Ramos (cell line): ENCODE measurements around the gene RNF113B.

Source experiments
- in situ Hi-C: fragments of 300-500 bp; cut with MboI; formaldehyde crosslinking; loops from one replicate; pipeline ENCODE4 v1.14.3; 2022; ENCODE audit warnings: low sequenced_read_pairs; ENCODE audit not compliant: unreplicated experiment

Gene RNF113B

DNA sequence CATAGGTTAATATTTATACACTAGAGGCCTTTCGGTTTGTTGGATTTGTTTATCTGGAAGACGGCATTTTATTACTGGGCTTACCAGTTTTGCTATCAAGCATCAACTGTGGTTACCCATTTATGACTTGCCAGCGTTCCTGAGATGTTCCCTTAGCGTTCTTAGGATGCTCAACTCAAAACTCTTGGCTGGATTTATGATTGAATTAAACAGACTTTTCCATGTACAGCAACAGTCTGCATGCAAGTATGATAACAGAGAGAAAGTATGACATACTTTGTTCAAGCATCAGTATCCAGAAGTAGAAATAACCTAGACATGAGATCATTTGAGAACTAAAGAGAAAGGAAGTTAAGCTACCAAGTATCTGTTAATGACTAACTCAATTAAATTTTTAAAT, 29.9 kb upstream of the RNF113B start:
- in situ Hi-C loops = no loop called here

DNA sequence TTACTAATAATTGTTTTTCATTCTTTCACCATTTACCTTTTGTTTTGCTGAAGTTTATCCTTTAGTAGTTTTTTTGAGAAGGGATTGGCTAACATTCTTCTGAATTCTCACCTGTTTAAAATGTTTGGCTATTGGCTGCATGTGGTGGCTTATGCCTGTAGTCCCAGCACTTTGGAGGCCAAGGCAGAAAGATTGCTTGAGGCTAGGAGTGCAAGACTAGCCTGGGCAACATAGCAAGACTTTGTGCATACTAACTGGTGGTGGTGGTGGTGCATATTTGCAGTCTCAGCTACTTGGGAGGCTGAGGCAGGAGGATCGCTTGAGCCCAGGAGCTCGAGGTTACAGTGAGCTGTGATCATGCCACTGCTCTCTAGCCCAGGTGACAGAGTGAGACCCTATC, 27.5 kb upstream of the RNF113B start:
- in situ Hi-C loops = no loop called here

DNA sequence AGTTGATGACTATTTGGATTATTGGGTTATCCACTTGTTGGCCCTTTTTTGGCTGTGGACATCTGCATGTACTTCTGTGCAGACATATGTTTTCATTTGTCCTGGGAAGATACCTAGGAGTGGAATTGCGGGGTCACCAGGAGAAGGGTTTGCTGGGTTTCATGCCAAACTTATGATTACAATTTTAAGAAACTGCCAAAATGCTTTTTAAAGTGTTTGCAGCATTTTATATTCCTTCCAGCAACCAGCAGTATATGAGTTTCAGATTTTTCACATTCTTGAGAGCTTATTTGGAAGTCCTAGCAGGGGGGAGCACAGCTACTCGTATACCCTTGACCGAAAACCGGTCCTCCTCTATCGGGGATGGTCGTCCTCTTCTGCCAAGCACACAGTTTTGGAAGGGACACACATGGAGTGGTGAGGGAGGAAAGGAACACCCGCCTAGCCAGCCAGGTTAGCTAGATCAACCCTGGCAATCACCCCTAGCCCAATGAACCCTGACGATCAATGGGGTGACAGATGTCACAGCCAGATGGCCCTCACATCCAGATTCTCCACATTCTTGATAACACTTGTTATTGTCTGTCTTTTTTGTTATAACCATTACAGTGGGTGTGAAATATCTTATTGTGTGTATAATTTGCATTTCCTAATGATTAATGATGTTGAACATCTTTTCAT, 26.7 kb upstream of the RNF113B start:
- in situ Hi-C loops = no loop called here

DNA sequence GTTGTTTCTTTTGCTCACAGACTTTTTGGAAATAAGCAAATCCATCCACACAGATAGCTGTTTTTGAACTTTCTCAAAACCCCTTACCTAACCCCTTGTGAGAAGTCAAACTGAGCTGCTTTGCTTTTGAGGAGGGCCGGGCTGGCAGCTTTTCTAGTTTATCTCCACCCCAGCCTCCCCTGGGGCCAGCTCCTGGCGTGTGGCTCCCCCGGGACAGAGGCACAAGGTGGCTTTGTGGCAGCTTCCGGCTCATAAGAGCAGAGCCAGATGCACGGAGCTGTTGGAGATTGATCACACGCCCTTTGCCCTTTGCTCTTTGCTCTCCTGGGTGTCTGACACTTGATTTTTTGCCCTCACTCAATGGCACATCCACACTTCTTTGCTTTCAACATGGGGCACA, 24.9 kb upstream of the RNF113B start:
- in situ Hi-C loops = no loop called here

DNA sequence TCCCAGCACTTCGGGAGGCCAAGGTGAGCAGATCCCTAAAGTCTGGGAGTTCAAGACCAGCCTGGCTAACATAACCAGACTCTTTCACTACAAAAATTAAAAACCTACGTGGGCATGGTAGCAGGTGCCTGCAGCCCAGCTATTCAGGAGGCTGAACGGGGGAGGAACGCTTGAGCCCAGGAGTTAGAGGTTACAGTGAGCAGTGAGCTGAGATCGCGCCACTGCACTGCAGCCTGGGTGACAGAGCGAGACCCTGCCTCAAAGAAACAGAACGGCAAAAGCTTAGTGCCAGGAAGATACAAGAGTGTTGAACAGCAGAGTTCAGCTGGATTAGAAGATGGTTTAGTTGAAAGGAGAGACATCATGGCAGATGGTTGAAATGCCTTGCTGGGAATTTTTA, 24.1 kb upstream of the RNF113B start:
- in situ Hi-C loops = no loop called here

DNA sequence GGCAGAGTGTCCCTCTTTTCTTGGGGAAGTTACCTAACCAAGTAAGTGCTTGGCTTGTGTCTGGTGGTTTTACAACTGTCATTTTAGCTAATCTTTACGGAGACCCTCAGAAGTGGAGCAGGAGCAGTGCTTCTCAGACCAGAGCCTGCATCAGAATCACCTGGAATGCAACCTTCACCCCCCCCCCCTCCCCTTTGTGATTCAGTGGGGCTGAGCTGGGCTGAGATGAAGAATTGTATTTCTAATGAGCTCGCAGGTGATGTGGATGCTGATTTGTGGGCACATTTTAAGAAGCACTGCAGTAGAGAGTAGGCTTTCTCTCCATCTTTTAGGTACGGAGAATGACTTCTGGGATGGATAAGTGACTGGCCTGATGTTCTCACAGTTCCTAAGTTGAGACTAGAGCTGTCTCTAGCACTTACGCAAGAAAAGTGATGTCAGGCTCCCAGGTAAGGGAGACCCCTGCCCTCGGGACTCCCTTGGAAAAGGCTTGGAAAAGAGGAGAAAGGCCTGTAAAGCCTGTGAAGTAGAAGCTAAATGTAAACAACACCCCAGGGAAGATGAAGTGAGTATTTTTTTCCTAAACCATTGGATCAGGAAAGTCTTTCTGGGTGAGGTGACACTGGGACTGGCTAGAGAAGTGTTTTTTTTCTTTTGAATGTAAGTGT, 23.3 kb upstream of the RNF113B start:
- in situ Hi-C loops = no loop called here

DNA sequence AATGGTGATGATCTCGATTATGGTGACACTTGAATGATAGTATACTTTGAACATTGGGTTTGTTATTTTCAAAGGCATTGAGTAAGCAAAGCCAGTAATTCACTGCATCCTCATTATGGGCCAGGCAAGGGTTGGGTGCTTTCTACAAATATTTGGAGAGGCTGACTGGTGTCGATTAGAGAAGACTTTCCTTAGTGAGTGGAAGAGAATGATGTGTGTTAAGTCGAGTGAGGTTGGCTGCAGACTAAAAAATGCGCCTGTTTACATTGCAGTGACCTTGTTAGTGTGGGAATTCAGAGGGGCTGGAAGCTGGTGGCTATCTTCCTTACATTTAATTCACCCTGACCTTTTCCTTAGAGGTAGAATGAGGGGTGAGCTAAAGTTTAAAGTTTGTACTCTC, 22.4 kb upstream of the RNF113B start:
- in situ Hi-C loops = no loop called here

DNA sequence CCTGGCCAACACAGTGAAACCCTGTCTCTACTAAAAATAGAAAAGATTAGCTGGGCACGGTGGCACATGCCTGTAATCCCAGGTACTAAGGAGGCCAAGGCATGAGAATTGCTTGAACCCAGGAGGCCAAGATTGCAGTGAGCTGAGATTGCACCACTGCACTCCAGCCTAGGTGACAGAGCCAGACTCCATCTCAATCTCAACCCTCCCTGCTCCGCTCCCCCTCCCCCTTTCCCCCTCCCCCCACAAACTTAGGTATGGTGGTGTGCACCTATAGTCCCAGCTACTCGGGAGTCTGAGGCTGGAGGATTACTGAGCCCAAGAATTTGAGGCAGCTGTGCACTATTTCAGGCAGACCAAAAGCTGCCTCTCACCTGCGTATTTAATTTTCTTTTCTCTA, 21.6 kb upstream of the RNF113B start:
- in situ Hi-C loops = no loop called here

DNA sequence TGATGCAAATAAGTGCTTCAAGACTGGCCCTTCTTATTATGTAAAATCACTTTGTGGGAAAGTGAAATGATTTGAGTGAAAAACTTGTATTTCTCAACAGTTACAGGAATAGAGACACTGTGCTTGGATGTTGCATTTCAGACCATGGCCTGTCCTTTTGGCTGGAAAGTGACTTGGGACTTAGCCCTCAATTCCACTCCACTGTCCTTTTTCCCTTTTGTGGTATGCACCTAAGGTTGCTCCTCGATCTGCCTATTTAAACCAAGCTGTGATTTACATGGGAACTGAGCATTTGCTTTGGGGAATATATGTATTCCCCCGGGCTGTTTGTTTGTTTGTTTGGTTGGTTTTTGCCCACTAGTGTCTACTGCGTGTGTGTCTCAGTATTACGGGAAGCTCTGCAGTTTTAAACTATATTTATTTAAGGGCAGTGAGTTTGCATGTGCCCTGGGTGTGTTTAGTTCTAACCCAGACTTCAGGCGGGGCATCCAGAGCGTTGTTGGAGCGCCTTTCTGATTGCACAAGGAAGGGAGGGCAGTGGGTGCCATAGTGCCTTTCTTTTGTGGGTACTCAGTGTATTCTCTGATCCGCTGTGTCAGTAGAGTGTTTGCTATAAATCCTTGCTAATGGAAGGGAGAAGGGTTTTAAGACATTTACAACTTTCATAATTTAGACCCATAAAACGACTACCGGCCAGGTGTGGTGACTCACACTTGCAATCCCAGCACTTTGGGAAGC, 18.2 kb upstream of the RNF113B start:
- in situ Hi-C loops = no loop called here

DNA sequence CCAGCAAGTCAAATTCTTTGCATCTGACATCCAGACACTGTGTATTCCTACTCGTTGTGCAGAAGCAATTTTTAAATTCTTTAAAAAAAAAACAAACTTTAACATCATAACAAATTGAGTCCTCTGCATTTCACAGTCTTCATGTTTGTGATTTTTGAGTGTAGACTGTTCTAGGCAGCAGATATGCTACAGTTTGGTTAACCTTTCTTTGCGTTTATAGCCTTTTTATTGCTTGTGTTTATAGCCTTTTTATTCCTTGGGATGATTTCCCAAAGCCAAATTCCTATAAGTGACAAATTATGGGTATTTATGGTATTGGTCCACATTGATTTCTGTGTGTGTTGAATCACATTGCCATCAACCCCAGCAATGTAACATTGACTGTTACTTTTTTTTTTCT, 14.9 kb upstream of the RNF113B start:
- in situ Hi-C loops = no loop called here

DNA sequence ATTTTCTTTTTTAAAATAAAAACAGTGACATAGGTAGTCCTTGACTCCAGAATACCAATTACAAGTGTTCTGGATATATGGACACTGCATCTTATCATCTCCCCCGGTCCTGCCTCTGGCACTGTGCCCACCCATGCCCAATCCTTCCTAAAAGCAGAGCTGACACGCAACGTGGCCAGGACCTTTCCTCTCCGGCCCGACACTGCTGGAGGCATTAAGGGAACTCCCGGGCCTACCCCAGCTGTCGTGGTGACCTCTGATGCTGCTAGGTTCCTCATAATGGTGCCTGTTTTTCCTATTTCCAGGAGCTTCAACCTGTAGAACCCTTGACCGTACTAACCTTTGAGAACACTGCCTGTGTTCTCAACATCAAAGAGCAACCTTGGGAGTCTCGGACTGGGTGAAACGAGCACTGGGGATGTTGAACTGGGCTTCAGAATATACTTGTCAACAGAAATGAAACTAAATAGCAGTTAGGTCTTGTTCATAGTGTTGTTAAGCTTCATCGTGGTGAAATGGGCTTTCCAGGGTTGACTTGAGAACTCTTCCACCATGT, 13.9 kb upstream of the RNF113B start:
- in situ Hi-C loops = no loop called here

DNA sequence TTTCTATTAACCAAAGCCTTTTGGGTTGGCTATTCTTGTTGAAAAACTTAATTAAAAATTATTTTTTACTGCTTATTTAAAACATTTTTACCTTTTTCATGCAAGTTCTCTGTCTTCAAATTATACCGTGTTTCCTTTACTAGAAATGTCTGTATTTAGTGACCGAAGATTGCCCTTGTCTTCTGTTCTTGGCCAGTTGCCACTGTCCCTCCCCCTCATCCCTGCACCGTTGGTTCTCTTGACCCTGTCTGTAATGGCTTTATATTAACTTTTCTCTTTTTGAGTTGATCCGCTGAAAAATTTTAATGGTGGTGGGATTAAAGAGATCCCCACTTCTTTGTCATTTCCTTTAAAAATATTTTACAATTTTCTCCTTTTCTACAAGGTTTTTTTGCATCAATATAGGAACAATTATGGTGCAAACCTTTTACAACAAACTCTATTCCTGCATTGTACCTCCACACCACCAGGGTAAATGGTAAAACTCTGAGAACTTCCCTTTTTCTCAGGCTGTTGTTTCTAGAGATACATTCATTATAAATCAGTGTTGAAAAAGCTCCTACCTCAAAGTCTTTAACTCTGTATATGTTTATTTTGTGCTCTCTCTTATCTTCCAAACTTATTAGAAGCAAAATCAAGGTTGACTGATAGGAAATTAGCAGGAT, 12.9 kb upstream of the RNF113B start:
- in situ Hi-C loops = no loop called here

DNA sequence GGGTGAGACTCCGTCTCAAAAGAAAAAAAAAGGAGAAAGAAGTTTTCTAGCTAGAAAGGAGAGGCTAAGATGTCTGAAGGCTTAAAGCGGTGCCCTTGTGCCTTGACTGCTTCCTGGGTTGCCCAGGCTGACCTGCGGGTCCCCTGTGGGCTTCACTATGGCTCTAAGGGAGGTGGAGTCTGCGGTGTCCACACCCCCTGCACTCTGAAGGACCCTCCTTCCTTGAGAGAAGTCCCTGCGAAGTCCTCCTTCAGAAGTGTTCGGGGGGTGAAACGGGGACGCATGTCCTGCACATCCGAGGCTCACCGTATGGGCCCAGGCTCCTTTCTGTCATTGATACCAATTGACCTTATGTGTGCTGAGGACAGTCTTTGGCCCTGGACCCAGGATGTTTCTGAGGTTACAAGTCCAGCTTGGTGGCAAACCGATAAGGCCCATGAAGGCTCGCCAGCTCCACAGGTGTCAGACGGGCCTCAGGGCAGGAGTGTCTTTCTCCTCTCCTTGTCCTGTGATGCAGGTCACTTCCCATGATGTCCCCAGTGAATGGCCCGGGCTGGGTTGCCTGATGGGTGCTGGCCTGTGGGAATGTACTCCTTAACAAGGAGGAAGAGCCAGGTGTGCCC, 11.6 kb upstream of the RNF113B start:
- in situ Hi-C loops = no loop called here

DNA sequence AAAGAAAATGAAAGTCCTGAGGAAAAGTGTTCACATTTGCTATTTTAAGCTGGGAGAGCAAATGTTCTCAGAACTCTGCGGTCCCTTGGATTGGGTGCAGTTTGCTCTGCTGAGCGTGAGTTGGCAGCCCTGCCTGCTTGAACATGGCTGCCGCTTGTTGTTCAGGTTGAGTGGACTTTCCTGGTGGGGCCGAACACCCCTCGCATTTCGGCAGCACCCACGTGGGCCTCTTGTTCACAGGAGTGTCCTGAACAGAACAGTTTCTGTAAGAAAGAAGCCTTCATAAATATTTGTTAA, 10.8 kb upstream of the RNF113B start:
- in situ Hi-C loops = no loop called here

DNA sequence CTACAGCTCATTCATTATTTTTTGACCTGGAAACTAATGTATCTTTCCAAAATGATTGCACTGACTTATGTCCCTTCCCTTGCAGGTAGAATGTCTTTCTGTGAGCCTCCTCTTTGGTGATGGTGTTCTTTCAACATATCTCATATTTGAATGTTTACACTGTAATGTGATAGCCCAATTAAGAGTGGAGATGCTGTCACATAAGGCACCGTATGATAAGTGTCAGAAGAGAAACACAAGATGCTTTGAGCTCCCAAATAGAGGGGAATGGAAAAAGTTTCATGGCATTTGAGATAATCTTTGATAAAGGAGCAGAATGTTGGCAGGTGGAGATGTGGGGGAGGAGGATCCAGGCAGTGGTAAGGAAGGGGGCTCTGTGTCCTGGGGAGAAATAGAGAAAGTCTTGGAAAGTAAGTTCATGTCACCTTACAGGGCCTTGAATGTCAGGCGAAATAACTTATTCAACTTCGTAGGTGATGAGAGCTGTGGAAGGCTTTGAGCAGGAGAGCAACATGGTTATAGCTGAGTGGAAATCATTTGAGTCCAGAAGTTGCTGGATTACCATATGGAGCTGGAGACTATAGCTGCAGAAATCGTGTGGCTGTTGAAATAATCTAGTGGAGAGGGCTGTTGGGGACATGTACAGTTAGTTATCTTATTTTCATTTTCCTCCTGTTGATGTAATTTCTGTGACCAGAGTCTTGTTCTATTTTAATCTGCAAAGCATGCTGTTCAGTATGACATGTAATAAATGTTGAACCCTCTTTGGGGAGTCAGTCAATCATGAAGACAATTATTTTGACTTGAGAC, 10.3 kb upstream of the RNF113B start:
- in situ Hi-C loops = no loop called here

DNA sequence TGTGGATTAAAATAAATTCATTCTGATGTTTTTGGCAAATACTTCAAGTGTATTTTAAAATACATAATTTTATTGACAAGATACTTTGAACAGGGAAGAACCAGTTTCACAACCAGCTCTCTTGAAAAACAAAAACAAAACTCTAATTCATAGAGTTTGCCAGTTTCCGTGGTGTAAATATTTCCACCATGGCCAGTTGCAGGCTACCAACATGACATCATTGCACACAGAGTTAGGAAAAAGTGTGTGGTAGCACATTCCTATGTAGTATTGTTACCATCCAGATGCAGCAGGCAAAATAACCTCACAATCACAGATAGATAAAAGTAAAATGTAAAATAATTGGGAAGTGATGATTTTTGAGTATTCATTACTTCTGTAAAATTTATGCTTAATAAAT, 7.7 kb upstream of the RNF113B start:
- in situ Hi-C loops = no loop called here

DNA sequence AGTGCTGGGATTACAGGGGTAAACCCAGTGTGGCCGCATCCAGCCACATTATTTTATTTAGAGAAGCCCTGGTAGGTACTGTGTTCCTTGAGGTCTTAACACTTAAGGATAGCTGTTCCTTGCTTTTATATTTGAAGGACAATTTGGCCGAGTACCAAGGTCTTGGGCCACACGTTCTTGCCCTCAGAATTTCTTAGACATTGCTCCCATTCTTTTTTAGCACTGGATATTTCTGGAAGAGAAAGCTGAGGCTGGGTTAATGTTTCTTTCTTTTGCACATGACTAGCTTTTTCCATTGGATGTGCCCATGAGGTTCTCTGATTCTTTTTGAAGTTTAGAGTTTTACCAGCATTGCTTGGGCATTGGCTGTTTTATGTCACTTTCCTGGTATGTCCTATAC, 5.5 kb upstream of the RNF113B start:
- in situ Hi-C loops = no loop called here

DNA sequence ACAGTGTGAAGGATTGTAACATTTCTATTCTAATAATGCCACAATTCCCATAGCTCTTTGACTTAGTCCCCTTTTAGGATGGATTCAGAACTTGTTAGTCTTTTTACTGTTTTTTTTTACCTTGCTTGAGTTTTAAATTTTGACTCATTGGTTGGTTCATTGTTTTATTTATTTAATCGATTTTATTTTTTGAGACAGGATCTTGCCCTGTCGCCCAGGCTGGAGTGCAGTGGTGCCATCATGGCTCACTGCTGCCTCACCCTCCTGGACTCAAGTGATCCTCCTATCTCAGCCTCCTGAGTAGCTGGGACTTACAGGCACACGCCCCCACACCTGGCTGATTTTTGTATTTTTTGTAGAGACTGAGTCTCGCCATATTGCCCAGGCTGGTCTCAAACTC, 5.1 kb upstream of the RNF113B start:
- in situ Hi-C loops = no loop called here

DNA sequence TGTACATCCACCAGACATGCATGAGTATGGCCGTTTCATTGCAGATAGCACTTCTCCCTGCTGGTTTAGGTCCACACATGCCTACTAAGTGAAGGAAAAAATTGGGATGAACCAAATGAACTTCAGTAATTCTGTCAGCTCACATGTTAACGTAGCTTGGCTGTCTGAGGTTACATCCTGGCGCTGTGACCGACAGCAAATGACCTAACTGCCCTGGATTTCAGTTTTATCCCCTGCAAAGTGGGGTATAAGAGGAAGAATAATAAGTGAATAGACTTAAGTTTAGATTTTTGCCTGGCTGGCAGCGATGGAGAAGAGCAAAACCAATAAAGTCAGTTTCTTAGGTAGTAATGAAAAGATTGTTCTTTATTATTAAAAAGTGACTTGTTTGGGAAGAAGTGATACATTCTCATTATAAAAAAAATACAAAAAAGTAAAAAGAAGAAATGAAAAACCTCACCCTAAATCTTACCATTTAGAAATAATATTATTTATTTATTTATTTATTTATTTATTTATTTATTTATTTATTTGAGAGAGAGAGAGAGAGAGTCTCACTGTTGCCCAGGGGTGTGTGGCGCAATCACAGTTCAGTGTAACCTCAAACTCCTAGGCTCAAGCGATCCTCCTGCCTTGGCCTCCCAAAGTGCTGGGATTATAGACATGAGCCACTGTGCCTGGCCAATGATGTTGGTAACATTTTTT, 4.2 kb upstream of the RNF113B start:
- in situ Hi-C loops = no loop called here
